Muscle of arm (tissue), 12 donors: ENCODE data around the gene TRIM46. TPM values are rescaled to one million over a fixed set of nuclear protein-coding genes. Genes with fewer than 3 reads are reported as not detected.
"Not testable (repeated sequence)": the region's sequence is repeated elsewhere in the genome, so short reads cannot be mapped to it uniquely, and the experiment has no call there.

Experiments used
- DNase-seq: peaks from one replicate; pipeline ENCODE4 v3.0.0-alpha.2; 2013
- polyA plus RNA-seq, 12 donors: library from polyadenylated mRNA; unstranded; fragments of 120-200 nt; gene quantifications; one replicate each; pipeline ENCODE4 v1.2.1, GENCODE V29; 2013; ENCODE audit not compliant: insufficient read length in 12 of 12

The TRIM46 gene
- polyA plus RNA-seq, 12 donors: 0.35 to 5.8 (median 0.56) TPM; not detected in 1

GRCh38 chr1:155186067-155186793 is 12.6 kb downstream of the TRIM46 start:
- no peak for DNase-seq

GRCh38 chr1:155186794-155187455 is 13.3 kb downstream of the TRIM46 start:
- DNase-seq: no peak

DNA sequence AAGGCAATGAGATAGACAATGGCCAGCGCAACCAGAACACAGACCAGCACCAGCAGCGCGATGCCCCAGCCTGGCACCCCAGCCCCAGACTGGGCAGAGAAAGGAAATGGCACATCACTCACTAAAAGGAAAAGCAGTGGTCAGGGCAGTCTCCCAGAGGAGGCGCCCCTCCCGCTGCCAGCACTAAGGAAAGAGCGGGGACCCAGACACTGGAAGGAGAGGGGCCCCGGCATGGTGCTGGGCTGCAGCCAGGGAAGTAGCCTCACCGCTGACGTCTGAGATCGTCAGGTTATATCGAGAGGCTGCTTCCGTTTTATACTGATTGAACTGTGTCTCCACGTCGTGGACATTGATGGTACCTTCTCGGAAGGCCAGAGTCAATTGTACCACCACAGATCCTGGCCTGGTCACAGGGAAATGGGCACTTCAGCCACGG is 13.8 kb downstream of the TRIM46 start:
- no peak for DNase-seq

DNA sequence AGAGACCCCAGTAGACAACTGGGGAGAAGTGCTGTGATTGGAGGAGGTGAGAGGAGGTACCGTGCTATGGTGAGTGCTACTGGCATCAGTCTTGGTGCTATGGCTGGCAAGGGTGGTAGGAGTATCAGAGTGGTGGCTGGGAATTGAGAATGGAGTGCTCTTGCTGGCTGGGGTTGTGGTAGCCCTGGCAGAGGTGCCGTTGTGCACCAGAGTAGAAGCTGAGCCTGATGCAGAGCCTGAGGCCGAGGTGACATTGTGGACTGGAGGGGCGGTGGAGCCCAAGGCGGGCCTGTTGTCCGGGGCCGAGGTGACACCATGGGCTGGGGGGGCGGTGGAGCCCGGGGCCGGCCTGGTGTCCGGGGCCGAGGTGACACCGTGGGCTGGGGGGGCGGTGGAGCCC is 14.6 kb downstream of the TRIM46 start:
- no peak for DNase-seq

DNA sequence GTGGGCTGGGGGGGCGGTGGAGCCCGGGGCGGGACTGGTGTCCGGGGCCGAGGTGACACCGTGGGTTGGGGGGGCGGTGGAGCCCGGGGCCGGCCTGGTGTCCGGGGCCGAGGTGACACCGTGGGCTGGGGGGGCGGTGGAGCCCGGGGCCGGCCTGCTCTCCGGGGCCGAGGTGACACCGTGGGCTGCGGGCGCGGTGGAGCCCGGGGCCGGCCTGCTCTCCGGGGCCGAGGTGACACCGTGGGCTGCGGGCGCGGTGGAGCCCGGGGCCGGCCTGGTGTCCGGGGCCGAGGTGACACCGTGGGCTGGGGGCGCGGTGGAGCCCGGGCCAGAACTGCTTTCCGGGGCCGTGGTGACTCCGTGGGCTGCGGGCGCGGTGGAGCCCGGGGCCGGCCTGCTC is 16.3 kb downstream of the TRIM46 start:
- DNase-seq: not testable (repeated sequence)

GRCh38 chr1:155191904-155192303 is 18.3 kb downstream of the TRIM46 start:
- no peak for DNase-seq

DNA sequence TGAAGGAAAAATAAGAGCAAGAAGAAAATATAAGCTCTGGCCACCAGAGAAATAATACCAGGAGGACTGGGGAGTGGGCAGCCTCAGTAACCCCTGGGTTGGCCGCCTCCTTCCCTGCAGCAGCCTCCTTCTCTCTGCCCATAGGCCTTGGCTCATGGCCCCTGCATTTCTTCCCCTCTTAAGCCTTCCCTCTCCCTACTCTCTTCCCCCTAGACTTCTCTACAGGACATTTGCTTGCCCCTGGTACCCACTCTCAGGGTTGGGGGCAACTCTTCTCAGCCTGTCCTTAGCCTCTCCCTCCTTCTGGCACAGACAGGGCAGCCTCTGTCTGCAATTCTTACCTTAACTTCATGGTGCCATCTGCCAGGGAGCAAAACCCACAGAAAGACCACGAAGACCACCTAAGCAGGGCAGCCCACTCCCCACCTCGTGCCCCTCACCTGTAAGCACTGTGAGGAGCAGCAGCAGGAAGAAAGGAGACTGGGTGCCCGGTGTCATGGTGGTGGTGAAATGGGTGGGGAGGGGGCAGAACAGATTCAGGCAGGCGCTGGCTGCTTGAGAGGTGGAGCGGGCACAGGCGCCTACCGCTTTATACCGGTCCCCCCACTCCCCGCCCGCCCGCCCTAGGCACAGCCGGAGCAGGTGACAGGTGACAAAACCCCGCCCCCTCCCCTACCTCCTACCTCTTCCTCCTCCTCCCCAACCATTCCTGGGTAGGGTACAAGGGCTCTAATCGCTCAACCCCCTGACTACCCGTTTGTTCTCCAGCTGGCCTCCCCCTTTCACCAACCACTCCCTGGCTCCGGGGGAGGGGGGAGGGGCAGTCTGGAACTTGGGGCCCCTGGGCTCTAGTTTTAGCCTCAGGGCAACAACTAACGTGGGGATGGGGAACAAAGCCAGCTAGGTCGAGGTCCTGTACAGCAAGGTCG is 19.0 kb downstream of the TRIM46 start:
- no peak for DNase-seq

GRCh38 chr1:155193275-155193990 is 19.8 kb downstream of the TRIM46 start:
- peak; percentile 92 for DNase-seq

DNA sequence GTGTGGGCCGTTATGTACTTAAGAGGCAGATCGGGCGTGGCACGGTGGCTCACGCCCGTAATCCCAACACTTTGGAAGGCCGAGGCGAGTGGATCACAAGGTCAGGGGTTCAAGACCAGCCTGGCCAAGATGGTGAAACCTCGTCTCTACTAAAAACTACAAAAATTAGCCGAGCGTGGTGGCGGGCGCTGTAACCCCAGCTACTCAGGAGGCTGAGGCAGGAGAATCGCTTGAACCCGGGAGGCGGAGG is 20.3 kb downstream of the TRIM46 start:
- DNase-seq: not testable (repeated sequence)

- no peak for DNase-seq
Measured at GRCh38 chr1:155195201-155196102, 21.8 kb downstream of the TRIM46 start.

DNA sequence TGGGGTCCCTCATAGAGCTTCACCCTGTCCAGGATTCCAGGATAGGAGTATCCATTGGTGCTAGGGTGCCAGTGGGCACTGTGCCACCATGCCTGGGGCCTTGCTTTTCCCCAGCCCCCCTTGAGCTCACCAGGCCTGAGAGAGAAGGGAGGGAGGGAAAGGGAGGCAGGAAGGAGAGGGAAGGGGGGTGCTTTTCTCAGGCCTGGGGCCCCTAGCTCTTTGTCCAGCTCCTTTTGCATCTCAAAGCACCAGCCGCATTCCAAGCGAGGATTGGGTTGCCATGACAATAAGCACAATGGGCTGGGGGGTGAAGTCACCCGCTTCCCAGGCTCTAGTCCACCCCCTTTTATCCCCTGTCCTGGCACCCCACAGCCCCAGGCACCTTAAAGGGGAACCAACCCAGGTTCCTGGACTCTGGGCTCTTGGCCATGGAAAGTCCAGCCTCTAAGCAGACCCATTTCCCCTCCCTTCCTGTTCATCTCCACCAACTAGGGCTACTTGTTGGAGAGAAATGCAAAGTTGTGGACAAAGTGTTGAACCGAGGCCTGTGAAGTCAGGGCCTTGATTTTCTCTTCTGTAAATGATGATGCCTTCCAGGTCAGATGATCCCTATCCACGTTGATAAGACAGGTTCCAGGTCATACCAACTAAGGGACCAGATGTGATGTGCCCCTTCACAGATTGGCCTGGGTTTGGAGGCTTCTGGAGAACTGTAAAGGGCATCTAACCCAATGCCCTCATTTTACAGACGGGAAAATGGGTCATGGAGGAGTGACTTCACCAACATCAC is 22.6 kb downstream of the TRIM46 start:
- DNase-seq: no peak

DNA sequence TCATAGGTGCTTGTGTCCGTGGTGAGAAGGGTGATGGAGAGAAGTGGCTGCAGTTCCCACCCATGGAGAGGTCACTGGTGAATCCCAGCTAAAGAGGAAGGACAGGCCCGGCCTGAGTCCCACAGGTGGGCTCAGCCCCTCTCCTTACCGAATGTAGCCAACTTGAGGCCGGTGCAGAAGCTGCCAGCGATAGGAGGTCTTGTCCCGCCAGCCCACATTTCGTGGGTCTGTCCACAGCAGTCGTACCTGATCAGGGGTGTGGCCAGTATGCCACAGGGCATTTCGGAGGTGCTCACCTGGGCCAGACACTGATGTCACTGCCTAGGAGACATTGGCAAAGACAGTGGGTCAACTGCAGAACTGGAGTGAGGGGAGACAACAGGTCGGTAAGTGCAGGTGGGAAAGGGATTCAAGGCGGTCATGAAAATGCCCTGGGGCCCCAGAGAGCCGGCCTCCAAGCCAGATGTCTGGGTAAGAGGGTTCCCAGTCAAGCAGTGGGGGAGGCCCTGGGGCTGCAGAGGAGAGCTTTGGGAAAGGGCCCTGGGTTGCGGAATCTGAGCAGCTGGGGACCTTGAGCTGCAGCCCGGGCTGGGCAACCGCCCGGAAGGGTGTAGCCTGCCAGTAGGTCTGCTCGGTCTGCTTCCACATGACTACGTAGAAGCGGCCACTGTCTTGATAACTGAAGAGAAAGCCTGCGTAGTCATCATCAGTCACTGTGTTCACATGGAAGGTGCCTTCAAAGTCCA is 23.4 kb downstream of the TRIM46 start:
- no peak for DNase-seq

GRCh38 chr1:155197901-155198546 is 24.4 kb downstream of the TRIM46 start:
- DNase-seq: no peak

DNA sequence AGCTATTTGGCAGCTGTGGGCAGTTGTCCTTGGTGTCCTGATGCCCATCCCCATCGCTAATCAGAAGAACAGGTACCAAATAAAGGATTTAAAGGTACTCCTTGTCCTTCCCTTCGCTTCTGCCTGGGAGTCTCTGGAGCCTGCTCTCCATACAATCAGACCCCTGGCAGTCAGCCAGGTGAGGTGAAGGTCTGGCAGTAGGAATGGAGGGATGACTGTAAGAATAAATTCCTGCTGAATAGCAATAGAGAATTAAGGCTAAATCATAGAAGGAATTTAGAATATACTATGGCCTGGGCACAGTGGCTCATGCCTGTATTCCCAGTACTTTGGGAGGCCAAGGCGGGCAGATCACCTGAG is 24.9 kb downstream of the TRIM46 start:
- DNase-seq: no peak

DNA sequence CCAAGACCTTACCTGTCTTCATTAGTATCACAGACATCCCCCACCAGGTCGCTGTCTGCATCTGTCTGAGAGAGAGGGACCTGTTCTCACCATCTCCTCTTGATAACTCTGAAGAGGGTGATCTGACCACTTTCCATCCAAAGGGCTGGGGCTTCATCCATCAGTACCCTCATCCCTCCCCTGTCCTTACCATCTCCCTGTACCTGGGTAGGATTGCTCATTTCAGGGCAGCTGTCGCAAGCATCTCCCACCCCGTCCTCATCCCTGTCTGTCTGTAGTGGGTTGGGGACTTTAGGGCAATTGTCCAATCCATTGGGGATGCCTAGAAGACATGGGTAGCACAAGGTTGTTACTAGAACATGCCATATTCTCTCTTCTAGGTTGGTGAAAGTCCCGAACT is 26.1 kb downstream of the TRIM46 start:
- no peak for DNase-seq

DNA sequence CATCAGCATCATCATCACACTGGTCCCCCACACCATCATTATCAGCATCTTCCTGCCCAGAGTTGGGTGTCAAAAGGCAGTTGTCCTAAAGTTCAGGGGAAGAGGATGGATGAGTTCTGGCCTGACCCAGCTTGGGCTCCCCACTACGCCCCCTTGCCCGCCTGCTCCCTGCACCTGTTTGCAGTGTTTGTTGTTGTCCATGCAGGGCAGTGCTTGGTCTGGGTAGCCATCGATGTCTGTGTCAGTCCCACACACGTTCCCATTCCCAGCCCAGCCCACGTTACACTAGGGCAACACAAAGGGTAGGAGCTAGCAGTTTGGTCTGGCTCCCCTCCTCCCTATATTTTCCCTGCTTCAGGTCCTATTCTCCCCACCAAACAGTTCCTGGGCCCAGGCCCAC is 27.3 kb downstream of the TRIM46 start:
- DNase-seq: no peak

- DNase-seq: no peak
Measured at GRCh38 chr1:155202198-155202597, 28.5 kb downstream of the TRIM46 start.

DNA sequence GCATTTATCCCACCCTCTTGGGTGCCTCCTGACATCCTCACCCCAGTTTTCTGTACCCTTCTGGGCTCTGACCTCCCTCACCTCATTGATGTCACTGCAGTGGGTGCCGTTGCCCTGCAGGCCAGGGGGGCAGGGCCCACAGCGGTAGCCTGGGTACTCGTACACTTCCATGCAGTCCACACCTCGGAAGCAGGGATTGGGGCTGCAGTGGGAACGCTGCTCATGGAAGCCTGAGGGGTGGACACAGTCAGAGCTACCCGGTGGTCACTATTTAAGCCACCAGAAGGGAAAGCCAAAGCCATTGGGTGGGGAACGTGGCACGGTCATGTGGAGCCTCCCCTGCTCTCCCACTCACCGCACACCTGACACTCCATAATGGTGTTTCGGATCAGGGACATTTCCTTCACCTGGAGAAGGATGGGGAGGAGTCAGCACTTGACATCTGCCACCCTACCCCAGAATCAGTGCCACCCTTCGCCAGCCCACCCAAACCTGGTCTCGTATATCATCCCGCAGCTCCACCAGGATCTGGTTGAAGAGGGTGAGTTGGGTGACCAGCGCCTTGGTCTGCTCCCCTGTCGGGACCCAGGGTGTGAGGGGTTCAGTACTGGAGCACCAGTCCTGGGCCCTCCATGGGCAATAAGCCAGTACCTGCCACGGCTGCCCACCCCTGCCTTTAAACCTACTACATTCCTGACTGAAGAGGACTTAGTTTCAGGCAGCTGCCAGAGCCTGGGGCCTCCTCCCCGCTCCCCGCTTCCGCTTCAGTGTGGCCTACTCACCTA is 29.3 kb downstream of the TRIM46 start:
- no peak for DNase-seq
